Astrocyte of the spinal cord (primary cell): ENCODE data around the gene PARD3B.

ENCODE experiments used
- DNase-seq: peaks from one replicate; pipeline ENCODE4 v3.0.0; 2011; ENCODE audit warnings: low read depth, low spot score
- H3K4me3 ChIP-seq: 2 replicates; pipeline ENCODE4 v1.5.1; 2011; ENCODE audit warnings: low read depth, mild to moderate bottlenecking, low read length, moderate library complexity
- CTCF ChIP-seq: IDR thresholded peaks from 2 replicates; pipeline ENCODE4 v1.5.1; 2012; ENCODE audit warnings: low read depth, mild to moderate bottlenecking, low read length, inconsistent platforms
- in situ Hi-C: cut with HindIII; loops from 2 replicates; pipeline ENCODE4 v1.10.0; 2017; ENCODE audit warnings: low sequenced_read_pairs

The PARD3B gene

GRCh38 chr2:204886713-204887112, 341.4 kb downstream of the PARD3B start:
- in situ Hi-C loops, result no loop called here
- no peak overlapping the region for H3K4me3 ChIP-seq
- TF ChIP-seq CTCF, result no peak
- DNase-seq, result no peak

GRCh38 chr2:204888222-204888621, 342.9 kb downstream of the PARD3B start:
- DNase-seq, result no peak
- no peak for TF ChIP-seq CTCF
- no peak overlapping the region for H3K4me3 ChIP-seq
- in situ Hi-C loops, result no loop called here

GRCh38 chr2:204890680-204891079, 345.4 kb downstream of the PARD3B start:
- in situ Hi-C loops, result no loop called here
- no peak for DNase-seq
- no peak for TF ChIP-seq CTCF
- no peak overlapping the region for H3K4me3 ChIP-seq

GRCh38 chr2:204891739-204892138, 346.5 kb downstream of the PARD3B start:
- H3K4me3 ChIP-seq, result no peak overlapping the region
- DNase-seq, result no peak
- no peak for TF ChIP-seq CTCF
- in situ Hi-C loops, result no loop called here

GRCh38 chr2:204892506-204893255, 347.4 kb downstream of the PARD3B start:
- no peak overlapping the region for H3K4me3 ChIP-seq
- TF ChIP-seq CTCF, result no peak
- peak; percentile 50 for DNase-seq
- in situ Hi-C loops, result no loop called here

GRCh38 chr2:204896146-204896545, 350.9 kb downstream of the PARD3B start:
- DNase-seq, result no peak
- in situ Hi-C loops, result no loop called here
- TF ChIP-seq CTCF, result no peak
- H3K4me3 ChIP-seq, result no peak overlapping the region
